HepG2 (cell line): ENCODE results near the gene APH1B. TPM values are rescaled to one million over a fixed set of nuclear protein-coding genes. Genes with fewer than 3 reads are reported as not detected.

Experiments used
- CREM ChIP-seq, 2 experiments: sonication (generic) in 1 of 2; formaldehyde crosslinking in 1 of 2; IDR thresholded peaks; 2 replicates each; pipeline versions ENCODE4 v1.4.0 to v1.6.1; 2016 to 2020; ENCODE audit warnings: antibody characterized with exemption in 1 of 2, mild to moderate bottlenecking in 1 of 2, missing genetic modification reagents in 1 of 2
- GATA4 ChIP-seq: sonication (generic); IDR thresholded peaks from 2 replicates; pipeline ENCODE4 v1.6.1; 2016; ENCODE audit warnings: antibody characterized with exemption, low read depth, borderline replicate concordance
- HMGXB4 ChIP-seq, 2 experiments: sonication (generic) in 1 of 2; formaldehyde crosslinking in 1 of 2; IDR thresholded peaks; 2 replicates each; pipeline versions ENCODE4 v1.4.0 to v1.6.1; 2018 to 2020; ENCODE audit warnings: missing genetic modification reagents in 2 of 2, borderline replicate concordance in 1 of 2, low read depth in 1 of 2, mild to moderate bottlenecking in 1 of 2, missing biosample characterization in 1 of 2
- HNRNPLL ChIP-seq: fragments of 200-400 bp; formaldehyde crosslinking; IDR thresholded peaks from 2 replicates; pipeline ENCODE4 v1.6.1; 2017; ENCODE audit warnings: mild to moderate bottlenecking, low read depth, low read length; ENCODE audit not compliant: poor library complexity, severe bottlenecking
- IKZF1 ChIP-seq: fragments of 450-650 bp; IDR thresholded peaks from 2 replicates; pipeline ENCODE4 v1.7.1; 2016
- NCOA1 ChIP-seq: sonication (generic); formaldehyde crosslinking; IDR thresholded peaks from 2 replicates; pipeline ENCODE4 v1.9.0; 2021; ENCODE audit warnings: missing genetic modification reagents
- NFYC ChIP-seq: IDR thresholded peaks from 2 replicates; pipeline ENCODE4 v1.6.1; 2016; ENCODE audit warnings: missing genetic modification reagents, missing compliant biosample characterization
- PLSCR1 ChIP-seq: sonication (generic); formaldehyde crosslinking; IDR thresholded peaks from 2 replicates; pipeline ENCODE4 v1.5.0; 2020; ENCODE audit warnings: missing genetic modification reagents, mild to moderate bottlenecking, borderline replicate concordance
- PRDM10 ChIP-seq: sonication (generic); formaldehyde crosslinking; IDR thresholded peaks from 2 replicates; pipeline ENCODE4 v1.4.0; 2020; ENCODE audit warnings: low read depth, missing genetic modification reagents
- SAP130 ChIP-seq: IDR thresholded peaks from 2 replicates; pipeline ENCODE4 v1.6.1; 2016; ENCODE audit warnings: low read depth
- SOX13 ChIP-seq, 3 experiments: fragments of 450-650 bp in 1 of 3; sonication (generic) in 1 of 3; formaldehyde crosslinking in 1 of 3; IDR thresholded peaks in 2 of 3; conservative IDR thresholded peaks in 1 of 3; 2 replicates each; pipeline versions ENCODE4 v1.5.0 to v1.6.1; 2016 to 2020; ENCODE audit warnings: antibody characterized with exemption in 1 of 3, mild to moderate bottlenecking in 1 of 3, missing compliant biosample characterization in 1 of 3, missing genetic modification reagents in 1 of 3, moderate library complexity in 1 of 3
- TOE1 ChIP-seq: sonication (generic); formaldehyde crosslinking; IDR thresholded peaks from 2 replicates; pipeline ENCODE4 v1.4.0; 2020; ENCODE audit warnings: mild to moderate bottlenecking, missing genetic modification reagents
- ZNF776 ChIP-seq: sonication (generic); formaldehyde crosslinking; IDR thresholded peaks from 2 replicates; pipeline ENCODE4 v1.4.0; 2020; ENCODE audit warnings: mild to moderate bottlenecking, missing genetic modification reagents
- ZNF781 ChIP-seq: sonication (generic); formaldehyde crosslinking; IDR thresholded peaks from 2 replicates; pipeline ENCODE4 v1.5.1; 2020; ENCODE audit warnings: borderline replicate concordance, mild to moderate bottlenecking, missing genetic modification reagents; ENCODE audit errors: not compliant biosample characterization
- ZNF816 ChIP-seq: sonication (generic); formaldehyde crosslinking; IDR thresholded peaks from 2 replicates; pipeline ENCODE4 v1.8.0; 2022; ENCODE audit warnings: missing genetic modification reagents, mild to moderate bottlenecking, borderline replicate concordance
- ZNF850 ChIP-seq: sonication (generic); formaldehyde crosslinking; conservative IDR thresholded peaks from 2 replicates; pipeline ENCODE4 v1.9.0; 2021; ENCODE audit warnings: mild to moderate bottlenecking, missing genetic modification reagents
- polyA plus RNA-seq, 8 experiments: library from polyadenylated mRNA; depleted of rRNA in 3 of 8; stranded (reverse) in 7 of 8; unstranded in 1 of 8; fragments of >200 nt; fragmentation: Illumina TruSeq in 4 of 8; extraction: Trizol in 4 of 8; gene quantifications; 2 replicates each; pipeline versions ENCODE4 v1.2.1 to v1.2.3, GENCODE V29; 2011 to 2016; ENCODE audit warnings: low read depth in 4 of 8, missing spikeins in 1 of 8, mixed read lengths in 1 of 8; ENCODE audit not compliant: insufficient read depth in 1 of 8
- total RNA-seq, 5 experiments: library from RNA; depleted of rRNA; stranded (reverse); fragments of >200 nt; fragmentation: Illumina TruSeq; extraction: Trizol; gene quantifications; 2 replicates each; pipeline ENCODE4 v1.2.3, GENCODE V29; 2016; ENCODE audit warnings: low read depth in 1 of 5
- TF ChIP-seq, protein P1 (sequence below): IDR thresholded peaks from 2 replicates; pipeline ENCODE4 v1.6.1; 2016; ENCODE audit warnings: missing compliant biosample characterization, missing genetic modification reagents, borderline replicate concordance

Gene APH1B
- total and polyA plus RNA-seq, 2 of the 13 experiments (the other 11 are each of a cell fraction or from before 2014, with no cell fraction given) = 0.45 to 1.00 TPM

GRCh38 chr15:63277038-63277892 is at the start of gene APH1B (continued):
- TF ChIP-seq ZNF816 (CRISPR knock-in tag) (no peak), SAP130 (CRISPR knock-in tag) (0 out of 2 replicates have a peak, but pooled peaks have one; percentile 22), NCOA1 (CRISPR knock-in tag) (no peak), ZNF781 (CRISPR knock-in tag) (no peak), HNRNPLL (peak; percentile 46), PLSCR1 (CRISPR knock-in tag) (no peak), IKZF1 (no peak), HMGXB4 (CRISPR knock-in tag; IDR thresholded peaks at IDR 0.05; ENCODE audit: borderline replicate concordance in 1 of 2, low read depth in 1 of 2) (0 out of 4 replicates have a peak, but pooled peaks have one; percentile 23 to 44), GATA4 (no peak), ZNF850 (no peak), NFYC (no peak), TOE1 (CRISPR knock-in tag) (no peak), ZNF776 (CRISPR knock-in tag) (no peak), PRDM10 (CRISPR knock-in tag) (no peak), SOX13 (IDR thresholded peaks at IDR 0.05) (no peak), SOX13 (CRISPR knock-in tag; conservative IDR thresholded peaks at IDR 0.05 in 1 of 2, IDR thresholded peaks at IDR 0.05 in 1 of 2) (no peak), CREM (IDR thresholded peaks at IDR 0.05) (no peak), CREM (CRISPR knock-in tag; IDR thresholded peaks at IDR 0.05) (no peak)
- TF ChIP-seq, protein P1, sequence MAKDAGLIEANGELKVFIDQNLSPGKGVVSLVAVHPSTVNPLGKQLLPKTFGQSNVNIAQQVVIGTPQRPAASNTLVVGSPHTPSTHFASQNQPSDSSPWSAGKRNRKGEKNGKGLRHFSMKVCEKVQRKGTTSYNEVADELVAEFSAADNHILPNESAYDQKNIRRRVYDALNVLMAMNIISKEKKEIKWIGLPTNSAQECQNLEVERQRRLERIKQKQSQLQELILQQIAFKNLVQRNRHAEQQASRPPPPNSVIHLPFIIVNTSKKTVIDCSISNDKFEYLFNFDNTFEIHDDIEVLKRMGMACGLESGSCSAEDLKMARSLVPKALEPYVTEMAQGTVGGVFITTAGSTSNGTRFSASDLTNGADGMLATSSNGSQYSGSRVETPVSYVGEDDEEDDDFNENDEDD = peak; percentile 40; the same call in 1 of the 2 replicates
